HK-2 (cell line): ENCODE results near the gene LILRA2.
"Not testable (repeated sequence)": the region's sequence is repeated elsewhere in the genome, so short reads cannot be mapped to it uniquely, and the experiment has no call there.

Experiments used
- DNase-seq: peaks from one replicate; pipeline ENCODE4 v3.0.0-alpha.2; 2018; ENCODE audit not compliant: unreplicated experiment

The LILRA2 gene

DNA sequence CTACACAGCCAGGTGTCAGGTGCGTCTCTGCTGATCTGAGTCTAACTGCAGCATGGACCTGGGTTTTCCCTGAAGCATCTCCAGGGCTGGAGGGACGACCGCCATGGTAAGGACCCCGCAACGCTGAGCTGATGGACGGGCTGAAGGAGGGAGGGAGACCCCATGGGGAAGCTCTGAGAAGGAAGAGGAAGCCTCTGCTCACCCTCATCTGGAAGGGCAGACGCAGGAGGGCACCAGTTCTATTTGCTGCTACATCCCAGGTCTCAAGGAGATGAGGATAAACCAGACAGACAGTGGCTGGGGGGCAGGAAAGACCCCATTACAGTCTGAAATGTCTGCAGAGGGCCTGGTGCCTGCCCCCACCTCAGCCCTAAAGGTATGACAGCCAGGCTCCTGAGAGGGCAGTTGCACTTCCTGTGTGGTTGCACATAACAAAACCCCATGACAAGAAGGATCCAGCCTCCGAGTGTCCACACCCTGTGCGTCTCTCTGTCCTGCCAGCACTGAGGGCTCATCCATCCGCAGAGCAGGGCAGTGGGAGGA is at the start of gene LILRA2:
Gene LILRA2 (plus strand): TSS at position 461 of the 543 bp plus-strand sequence. CDS start 89 bp downstream, outside the sequence.
- DNase-seq = no peak

DNA sequence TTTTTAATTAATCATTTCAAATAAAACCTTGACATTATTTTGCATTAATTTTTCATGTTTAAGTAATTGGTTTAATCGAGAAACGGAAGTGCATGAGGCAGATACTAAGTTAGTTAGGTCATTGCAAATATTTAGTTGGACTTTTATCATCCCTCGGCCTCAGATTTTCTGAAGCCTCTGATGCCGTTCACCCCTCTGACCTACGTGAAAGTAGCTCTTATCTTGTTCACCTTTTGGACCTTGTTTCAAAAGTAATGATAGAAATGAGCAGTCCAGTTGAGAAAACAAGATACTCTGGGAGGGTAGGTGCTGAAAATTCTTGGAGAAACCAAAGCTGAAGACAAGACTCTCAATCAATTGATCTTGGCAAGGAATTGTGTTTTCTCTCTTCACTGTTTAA is 48.0 kb upstream of the LILRA2 start:
- no peak for DNase-seq

DNA sequence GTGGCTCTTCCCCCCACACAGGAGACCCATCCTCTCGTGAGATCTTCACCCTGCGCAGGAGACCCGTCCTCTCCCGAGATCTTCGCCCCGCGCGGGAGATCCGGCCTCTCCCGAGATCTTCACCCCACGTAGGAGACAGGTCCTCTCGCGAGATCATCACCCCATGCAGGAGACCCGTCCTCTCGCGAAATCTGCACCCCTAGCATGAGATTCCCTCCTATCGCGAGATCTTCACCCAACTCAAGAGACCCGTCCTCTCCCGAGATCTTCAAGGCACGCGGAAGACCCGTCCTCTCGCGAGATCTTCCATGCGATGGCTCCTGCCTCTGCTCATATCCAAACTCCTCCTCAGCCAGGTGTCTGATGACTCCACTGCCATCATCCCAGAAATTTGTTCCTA is 46.6 kb upstream of the LILRA2 start:
- DNase-seq = no peak

DNA sequence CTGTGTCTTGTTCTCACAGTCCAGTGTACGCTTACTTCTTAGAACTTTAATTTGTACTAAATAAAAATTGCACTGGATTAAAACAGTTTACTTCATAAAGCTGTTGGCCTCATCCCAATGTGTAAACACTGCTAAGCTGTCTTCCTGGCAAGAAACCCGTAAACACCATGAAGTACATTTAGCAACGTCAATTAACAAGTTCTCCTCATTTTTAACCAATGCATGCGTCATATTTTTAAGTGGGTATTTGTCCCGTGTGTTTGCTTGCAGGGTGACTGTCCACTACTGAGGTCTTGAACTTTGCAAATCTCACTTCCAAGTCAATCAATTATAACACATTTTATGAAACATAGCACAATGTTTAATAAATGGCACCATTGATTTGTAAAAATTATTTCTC is 42.7 kb upstream of the LILRA2 start:
- no peak for DNase-seq

DNA sequence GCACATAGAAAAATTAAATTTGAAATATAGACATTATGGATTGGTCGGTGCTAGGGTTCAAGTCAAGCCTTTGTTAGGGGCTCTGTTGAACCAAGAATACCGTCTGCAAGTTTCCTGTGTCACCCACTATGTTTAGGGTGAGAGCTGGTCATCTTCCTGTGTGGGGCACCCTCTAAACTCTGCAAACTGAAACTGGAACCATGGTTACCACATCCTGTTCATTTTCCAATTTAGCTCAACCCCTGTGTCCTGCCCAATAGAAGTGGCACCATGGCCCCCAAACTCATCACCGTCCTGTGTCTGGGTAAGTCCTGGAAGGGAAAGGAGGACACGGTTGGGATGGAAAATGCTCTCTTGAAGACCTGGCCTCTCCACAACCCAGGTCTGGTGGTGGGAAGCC is 41.1 kb upstream of the LILRA2 start:
- no peak for DNase-seq

DNA sequence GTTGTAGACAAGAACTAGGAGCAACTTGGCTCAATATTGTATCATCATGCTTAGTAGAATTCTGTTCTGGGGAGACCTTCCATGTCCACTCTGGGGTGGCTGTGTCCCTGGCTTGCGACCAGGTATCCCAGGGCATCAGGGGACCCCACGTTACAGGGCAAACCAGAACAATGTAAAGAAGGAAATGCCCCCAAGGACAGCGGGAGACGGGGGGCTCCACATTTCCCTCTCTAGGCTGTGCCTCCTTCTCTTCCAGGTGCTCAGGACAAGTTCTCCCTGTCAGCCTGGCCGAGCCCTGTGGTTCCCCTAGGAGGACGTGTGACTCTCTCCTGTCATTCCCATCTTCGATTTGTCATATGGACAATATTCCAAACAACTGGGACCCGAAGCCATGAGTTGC is 40.1 kb upstream of the LILRA2 start:
- DNase-seq = no peak

DNA sequence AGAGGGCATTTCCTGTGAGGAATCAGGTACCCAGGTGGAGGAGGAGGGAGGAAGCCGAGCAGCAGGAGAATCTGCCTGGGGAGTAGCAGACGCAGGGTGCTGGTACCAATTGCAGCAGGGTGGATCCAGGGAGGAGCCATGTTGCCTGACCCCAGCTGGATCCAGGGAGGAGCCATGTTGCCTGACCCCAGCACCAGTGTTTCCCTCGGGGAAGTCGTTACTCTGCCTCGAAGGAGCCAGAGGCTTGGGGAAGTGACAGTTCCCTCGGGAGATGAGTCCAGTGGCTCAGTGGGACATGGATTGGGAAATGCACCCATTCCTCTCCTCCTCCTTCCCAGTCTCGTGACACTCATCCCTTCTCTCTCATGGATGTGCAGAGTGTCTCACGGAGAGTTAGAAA is 39.4 kb upstream of the LILRA2 start:
- DNase-seq = no peak

DNA sequence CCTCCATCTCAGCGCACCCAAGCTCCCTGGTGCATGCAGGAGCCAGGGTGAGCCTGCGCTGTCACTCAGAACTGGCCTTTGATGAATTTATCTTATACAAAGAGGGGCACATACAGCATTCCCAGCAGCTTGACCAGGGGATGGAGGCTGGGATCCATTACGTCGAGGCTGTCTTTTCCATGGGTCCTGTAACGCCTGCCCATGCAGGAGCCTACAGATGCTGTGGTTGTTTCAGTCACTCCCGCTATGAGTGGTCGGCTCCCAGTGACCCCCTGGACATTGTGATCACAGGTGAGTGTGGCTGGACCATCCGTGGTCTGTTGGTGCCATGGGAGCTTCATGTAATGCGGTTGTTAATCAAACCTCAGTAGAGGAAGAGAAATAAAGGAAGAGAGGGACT is 38.0 kb upstream of the LILRA2 start:
- DNase-seq = no peak

DNA sequence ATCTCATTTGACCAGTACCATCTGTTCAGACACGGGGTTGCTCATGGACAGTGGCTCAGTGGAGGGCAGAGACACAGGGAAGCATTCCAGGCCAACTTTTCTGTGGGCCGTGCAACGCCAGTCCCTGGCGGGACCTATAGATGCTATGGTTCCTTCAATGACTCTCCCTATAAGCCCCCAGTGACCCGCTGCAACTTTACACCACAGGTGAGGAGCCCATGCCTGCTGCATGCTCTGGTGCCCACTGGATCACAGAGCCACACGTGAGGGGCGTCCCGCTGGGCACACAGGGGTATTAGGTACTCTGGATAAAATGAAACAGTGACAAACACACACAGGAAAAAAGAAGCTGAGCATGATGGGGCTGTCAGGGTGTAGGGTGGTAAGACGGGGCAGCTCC is 36.6 kb upstream of the LILRA2 start:
- DNase-seq = no peak

DNA sequence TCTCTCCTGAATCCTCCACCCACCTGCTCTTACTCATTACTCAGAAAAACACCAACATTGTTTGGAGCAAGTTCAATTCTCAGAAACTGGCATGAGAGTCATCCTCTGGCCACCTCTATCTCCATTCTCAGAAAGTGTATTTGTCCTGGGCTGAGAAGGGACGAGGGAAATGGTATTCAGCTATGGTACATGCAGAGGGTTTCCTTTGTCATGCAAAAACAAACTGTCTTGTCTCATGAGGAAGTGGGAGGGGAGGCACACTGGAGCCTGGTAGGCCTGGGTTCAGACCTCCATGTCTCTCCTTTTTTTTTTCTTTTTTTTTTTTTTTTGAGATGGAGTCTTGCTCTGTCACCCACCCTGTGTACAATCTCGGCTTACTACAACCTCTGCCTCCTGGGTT is 31.9 kb upstream of the LILRA2 start:
- DNase-seq = no peak

DNA sequence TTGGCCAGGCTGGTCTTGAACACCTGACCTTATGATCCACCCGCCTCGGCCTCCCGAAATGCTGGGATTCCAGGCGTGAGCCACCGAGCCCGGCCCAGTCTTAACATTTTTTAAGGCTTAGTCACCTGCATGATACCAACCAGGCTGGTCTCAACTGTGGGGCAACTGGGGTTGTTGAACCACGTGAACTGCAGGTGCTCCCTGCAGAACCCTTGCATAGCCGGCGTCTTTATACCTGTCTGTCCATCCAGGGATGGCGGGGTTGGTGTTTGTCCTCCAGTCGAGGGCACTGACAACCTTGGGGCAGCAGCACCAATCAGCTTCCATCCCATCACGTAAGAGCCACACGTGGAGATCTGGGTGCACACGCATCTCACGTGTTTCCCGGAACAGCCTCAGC is 24.8 kb upstream of the LILRA2 start:
- no peak for DNase-seq

DNA sequence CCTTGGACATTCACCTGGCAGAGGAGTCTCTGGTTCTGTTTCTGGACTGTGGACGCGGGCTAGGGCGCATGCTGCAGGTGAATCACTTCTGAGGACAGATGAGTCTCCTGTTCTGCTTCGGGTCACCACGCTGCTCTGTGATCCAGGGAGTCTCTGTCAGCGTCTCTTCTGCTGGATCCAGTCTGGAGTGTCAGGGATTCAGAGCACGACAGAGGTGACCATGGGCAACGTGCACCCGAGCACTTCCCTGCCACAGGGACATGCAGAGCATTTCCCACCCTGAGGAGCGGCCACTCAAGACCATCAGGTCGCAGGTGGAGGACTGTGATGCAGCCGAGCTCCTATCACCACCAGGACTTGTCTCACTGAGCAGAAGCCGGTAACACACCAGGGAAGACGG is 24.4 kb upstream of the LILRA2 start:
- no peak for DNase-seq

DNA sequence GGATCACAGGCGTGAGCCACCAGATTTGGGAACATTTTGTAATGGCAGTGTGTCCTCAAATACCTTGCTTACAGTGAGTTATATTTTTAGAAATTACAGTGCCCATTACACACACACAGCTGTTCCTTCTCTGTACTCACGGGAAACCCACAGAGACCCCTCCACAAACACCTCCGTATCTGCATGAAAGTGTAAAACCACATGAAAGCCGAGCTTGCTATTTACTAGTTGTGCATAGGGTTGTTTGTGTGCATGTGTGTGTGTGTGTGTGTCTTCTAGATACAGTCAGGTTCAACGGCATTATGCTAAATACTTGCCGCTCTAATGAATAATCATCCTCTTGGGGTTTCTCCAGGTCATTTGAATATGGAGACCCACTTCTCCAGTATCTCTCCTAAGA is 22.3 kb upstream of the LILRA2 start:
- no peak for DNase-seq

DNA sequence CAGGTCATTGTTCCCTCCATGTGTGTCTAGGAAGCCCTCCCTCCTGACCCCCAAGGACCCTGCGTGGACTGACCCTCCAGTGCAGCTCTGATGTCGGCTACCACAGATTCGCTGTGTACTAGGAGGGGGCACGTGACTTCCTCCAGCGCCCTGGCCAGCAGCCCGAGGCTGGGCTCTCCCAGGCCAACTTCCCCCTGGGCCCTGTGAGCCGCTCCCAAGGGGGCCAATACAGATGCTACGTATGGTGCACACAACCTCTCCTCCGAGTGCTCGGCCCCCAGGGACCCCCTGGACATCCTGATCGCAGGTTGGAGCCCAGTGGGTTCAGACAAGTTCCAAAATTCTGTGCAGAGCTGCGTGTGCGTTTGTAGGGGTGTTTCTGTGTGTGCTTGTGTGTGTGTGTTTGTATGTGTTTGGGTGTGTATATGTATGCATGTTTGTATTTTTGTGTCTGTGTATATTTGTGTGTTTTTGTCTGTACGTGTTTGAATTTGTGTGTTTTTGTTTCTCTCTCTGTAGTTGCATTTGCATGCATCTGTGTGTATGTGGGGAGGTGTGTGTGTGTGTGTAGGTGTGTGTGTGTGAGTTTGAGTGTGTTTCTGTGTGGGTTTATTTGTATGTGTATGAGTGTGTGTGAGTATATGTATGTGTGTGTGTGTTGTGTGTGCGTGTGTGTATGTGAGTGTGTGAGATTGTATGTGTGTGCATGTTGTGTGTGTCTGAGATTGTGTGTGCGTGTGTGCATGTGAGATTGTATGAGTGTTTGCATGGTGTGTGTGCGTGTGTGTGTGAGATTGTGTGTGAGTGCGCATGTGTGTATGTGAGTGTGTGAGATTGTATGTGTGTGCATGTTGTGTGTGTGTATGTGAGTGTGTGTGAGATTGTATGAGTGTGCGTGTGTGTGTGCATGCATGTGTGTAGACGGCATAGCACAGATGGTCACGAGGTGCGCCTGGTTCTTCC is 21.4 kb upstream of the LILRA2 start:
- DNase-seq = no peak

DNA sequence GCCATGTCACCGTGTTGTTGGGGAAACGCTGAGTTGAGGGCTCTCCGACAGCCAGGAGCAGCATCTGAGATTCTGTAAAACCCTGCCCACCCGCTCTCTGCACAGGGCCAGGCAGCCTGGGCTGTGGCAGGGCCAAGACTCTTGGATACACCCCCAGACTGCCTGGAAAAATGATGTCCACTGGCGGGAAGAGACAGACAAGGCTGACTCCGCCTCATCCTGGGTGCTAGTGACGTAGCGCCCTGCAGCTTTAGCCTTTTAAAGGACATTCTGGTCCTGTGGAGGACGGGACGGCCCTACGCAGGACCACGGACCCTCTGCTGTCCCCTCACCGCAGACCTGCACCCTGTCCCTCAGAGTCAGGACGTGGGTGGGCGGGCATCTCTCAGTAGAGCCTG is 20.7 kb upstream of the LILRA2 start:
- no peak for DNase-seq

DNA sequence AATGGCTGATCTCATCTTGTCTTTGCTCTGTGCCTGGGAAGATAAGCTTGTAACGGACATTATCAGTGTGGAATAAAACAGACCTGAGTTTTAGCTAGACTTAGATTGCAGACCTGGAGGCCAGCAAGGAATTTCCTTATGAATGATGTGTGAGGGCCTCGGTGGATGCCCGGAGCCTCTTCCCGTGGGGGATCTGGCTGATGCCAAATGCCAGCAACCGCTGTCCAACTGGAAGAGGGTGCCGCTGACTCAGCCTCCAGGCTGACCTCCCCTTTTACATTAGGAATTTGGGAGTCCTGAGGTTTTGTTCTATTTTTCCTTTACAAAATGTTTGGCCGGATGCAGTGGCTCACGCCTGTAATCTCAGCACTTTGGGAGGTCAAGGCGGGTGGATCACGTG is 19.6 kb upstream of the LILRA2 start:
- no peak for DNase-seq

DNA sequence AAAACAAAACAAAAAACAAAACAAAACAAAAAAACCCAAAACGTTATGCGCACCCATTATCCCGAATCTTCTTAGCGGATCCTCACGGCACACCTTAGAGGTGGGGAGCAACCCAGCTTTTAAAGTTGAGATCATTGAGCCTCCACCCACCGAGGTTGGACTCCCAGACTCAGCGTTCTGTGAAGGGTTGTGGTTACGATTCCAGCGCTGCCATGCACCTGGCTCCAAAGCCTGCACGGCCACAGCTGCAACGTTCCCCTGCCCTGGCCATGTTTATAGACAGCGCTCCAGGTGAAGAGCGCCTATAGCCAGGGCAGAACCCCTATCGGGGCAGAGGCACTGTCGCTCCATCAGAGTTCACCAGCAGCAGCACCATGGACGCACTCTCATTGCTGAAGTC is 18.7 kb upstream of the LILRA2 start:
- no peak for DNase-seq

DNA sequence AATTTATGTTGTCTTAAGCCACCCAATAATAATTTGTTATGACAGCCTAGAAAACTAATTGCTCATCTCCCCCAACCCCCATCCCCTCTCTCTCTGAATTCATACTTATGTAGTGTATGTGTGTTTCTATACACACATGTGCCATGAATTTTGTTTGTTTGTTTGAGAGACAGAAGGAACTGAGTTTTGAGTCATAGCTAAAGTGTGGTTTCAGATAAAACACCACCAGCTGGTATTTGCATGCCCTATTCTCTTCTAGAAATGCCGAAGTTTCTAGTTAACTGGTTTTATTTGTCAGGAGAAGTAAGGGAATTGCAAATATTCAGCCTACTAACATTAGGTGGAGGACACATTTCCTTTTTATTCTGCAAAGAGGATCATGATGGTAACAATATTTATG is 17.4 kb upstream of the LILRA2 start:
- DNase-seq = no peak

DNA sequence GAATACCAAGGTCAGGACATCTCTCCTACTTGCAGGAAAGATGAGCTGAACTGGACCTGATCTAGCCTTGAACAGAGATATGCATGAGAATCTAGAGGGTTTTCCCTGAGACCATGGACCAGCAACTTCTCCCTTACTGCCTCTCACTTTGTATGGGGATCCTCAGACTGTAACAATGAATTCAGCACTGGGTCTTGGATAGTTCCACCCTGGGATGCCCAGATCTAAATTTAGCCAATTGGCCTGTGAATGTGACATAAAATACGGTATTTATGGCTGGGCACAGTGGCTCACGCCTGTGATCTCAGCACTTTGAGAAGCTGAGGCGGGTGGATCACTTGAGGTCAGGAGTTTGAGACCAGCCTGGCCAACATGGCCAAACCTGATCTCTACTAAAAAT is 15.3 kb upstream of the LILRA2 start:
- DNase-seq = no peak

DNA sequence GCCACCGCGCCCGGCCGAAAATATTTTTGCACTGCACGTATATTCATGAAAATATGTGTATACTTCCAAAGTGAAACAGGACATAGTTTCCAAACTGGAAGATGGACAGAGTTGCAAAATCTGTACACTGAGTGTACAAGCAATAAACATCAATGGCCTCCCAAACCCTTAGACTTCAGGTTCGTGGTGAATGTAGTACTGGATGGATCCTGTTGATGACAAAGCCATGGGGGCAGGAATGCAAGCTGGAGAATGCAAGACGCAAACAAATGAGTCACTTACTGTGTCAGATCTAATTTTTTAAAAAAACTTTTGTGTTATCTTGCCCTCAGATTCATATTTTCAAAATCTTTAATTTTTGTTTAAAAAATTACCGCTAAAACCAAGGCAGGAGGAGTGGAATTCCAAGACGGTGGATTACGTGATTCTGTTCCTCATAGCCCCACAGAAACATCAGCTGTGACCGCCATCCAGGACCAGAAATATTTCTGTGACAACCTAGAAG is 12.7 kb upstream of the LILRA2 start:
- no peak for DNase-seq

DNA sequence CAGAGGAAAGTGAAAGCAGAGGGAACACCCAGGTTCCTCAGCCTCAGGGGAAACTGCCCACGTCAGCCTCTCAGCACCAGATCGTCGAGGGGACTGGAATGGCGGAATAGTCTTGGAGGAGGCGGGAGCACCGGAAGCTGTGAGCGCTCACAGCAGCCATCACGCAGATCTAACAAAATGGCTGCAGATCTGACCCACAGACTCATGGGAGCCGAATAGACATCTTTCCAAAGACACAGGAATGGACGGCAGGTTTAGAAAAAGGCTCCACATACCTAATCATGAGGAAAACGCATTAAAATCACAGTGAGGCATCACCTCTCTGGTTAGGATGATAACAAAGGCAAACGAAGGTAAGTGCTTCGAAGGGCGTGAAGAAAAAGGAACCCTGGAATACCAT is 11.8 kb upstream of the LILRA2 start:
- no peak for DNase-seq

DNA sequence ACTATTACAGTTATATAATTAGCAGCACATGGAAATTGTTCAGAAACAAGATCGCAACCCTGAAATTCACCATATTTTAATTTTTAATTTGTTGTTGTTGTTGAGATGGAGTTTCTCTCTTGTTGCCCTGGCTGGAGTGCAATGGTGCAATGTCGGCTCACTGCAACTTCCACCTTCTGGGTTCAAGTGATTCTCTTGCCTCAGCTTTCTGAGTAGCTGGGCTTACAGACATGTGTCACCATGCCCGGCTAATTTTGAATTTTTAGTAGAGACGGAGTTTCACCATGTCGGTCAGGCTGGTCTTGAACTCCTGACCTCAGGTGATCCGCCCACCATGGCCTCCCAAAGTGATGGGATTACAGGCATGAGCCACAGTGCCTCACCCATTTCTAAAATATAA is 10.4 kb upstream of the LILRA2 start:
- DNase-seq = not testable (repeated sequence)

DNA sequence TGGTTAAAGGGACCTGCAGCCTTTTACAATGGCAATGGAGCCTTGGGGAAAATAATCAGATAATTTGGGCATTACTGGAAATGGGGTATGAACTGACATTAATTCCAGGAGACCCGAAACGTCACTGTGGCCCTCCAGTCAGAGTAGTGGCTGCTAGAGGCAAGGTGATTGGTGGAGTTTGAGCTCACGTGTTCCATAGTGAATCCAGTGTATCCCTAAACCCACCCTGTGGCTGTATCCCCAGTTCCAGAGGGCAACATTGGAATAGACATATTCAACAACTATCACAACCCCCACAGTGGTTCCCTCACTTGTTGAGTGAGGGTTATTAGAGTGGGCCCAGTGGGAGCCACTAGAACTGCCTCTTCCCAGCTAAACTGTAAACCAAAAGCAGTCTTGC is 3.3 kb upstream of the LILRA2 start:
- DNase-seq = no peak
